Colonic mucosa (tissue), 4 donors: ENCODE data around the gene WASF2. TPM values are rescaled to one million over a fixed set of nuclear protein-coding genes. Genes with fewer than 3 reads are reported as not detected.

Source experiments
- DNase-seq: peaks from one replicate; pipeline ENCODE4 v3.0.0-alpha.2; 2020
- H3K27ac ChIP-seq: fragments of 200-600 bp; one replicate; pipeline ENCODE4 v1.8.0; 2021
- H3K27me3 ChIP-seq: fragments of 200-600 bp; one replicate; pipeline ENCODE4 v1.8.0; 2021
- H3K36me3 ChIP-seq: fragments of 200-600 bp; one replicate; pipeline ENCODE4 v1.8.0; 2021
- H3K4me1 ChIP-seq: fragments of 200-600 bp; one replicate; pipeline ENCODE4 v1.8.0; 2021; ENCODE audit warnings: mild to moderate bottlenecking
- H3K4me3 ChIP-seq: fragments of 200-600 bp; one replicate; pipeline ENCODE4 v1.8.0; 2021
- H3K9ac ChIP-seq, 2 donors: one replicate each; pipeline ENCODE4 v1.7.0; 2013; ENCODE audit warnings: control low read depth in 2 of 2, low read depth in 2 of 2, low read length in 2 of 2
- H3K9me3 ChIP-seq: fragments of 200-600 bp; one replicate; pipeline ENCODE4 v1.8.0; 2021
- CTCF ChIP-seq: fragments of 200-600 bp; IDR thresholded peaks from one replicate; pipeline ENCODE4 v1.8.0; 2022; ENCODE audit warnings: antibody characterized with exemption, mild to moderate bottlenecking
- intact Hi-C: fragments of 100-400 bp; cut with DNase I; formaldehyde crosslinking; loops from one replicate; pipeline ENCODE4 v1.14.1; 2022
- total RNA-seq, 2 donors: library from RNA; stranded (reverse); fragmentation: NEBNext Ultra II Directional in 1 of 2; extraction: Animal tissue kit (Norgen Biotek cat#: 25700) in 1 of 2; gene quantifications; one replicate each; pipeline ENCODE4 v1.2.1, GENCODE V29; 2021
- donor health status: healthy.
- donor health status: DM: no; HTN: no; CAD: no.
- donor health status: DM: no; HTN: no; CAD: no.

Gene WASF2
- total RNA-seq, 2 donors from 2014 or later = 120 to 168 TPM

GRCh38 chr1:27513958-27514357 lies 24.0 kb upstream of the WASF2 start:
- Histone ChIP-seq H3K4me1 (peaks cover 8% of the 10 kb centered on the region), H3K36me3 (no peaks in the 10 kb centered on the region), H3K27ac (no peak overlapping the region), H3K9ac (no peak overlapping the region), H3K4me3 (no peak overlapping the region), H3K27me3 (no peaks in the 10 kb centered on the region), H3K9me3 (no peaks in the 10 kb centered on the region)
- intact Hi-C loops = no loop called here
- no peak for TF ChIP-seq CTCF
- no peak for DNase-seq

- H3K9ac ChIP-seq = no peak overlapping the region
- H3K4me1 ChIP-seq = peaks cover 9% of the 10 kb centered on the region
- H3K4me3 ChIP-seq = no peak overlapping the region
- intact Hi-C loops = no loop called here
- no peak for DNase-seq
- no peak for TF ChIP-seq CTCF
- H3K9me3 ChIP-seq = no peaks in the 10 kb centered on the region
- H3K36me3 ChIP-seq = no peaks in the 10 kb centered on the region
- no peaks in the 10 kb centered on the region for H3K27me3 ChIP-seq
- no peak overlapping the region for H3K27ac ChIP-seq
Measured at GRCh38 chr1:27513528-27513927, 23.6 kb upstream of the WASF2 start.

- peak; percentile 80 for DNase-seq
- no peaks in the 10 kb centered on the region for H3K36me3 ChIP-seq
- peak overlapping the region in 1 of 2 donors; percentile 54 for H3K9ac ChIP-seq
- H3K27ac ChIP-seq = peak overlapping the region; percentile 37
- H3K4me3 ChIP-seq = no peak overlapping the region
- no peaks in the 10 kb centered on the region for H3K9me3 ChIP-seq
- no peak for TF ChIP-seq CTCF
- no peaks in the 10 kb centered on the region for H3K27me3 ChIP-seq
- H3K4me1 ChIP-seq = peaks cover 12% of the 10 kb centered on the region
- intact Hi-C loops = no loop called here
Measured at GRCh38 chr1:27509127-27510080, 19.4 kb upstream of the WASF2 start.

GRCh38 chr1:27507960-27508665 lies 18.1 kb upstream of the WASF2 start:
- no peak for TF ChIP-seq CTCF
- Histone ChIP-seq H3K27ac (no peak overlapping the region), H3K4me3 (no peak overlapping the region), H3K36me3 (no peaks in the 10 kb centered on the region), H3K9ac (no peak overlapping the region), H3K4me1 (peaks cover 18% of the 10 kb centered on the region), H3K27me3 (no peaks in the 10 kb centered on the region), H3K9me3 (no peaks in the 10 kb centered on the region)
- intact Hi-C loops = no loop called here
- DNase-seq = no peak

GRCh38 chr1:27506703-27507102 lies 16.7 kb upstream of the WASF2 start:
- no peak overlapping the region for H3K4me3 ChIP-seq
- intact Hi-C loops = no loop called here
- no peak for TF ChIP-seq CTCF
- no peak overlapping the region for H3K27ac ChIP-seq
- no peak overlapping the region for H3K9ac ChIP-seq
- H3K9me3 ChIP-seq = no peaks in the 10 kb centered on the region
- H3K4me1 ChIP-seq = peaks cover 18% of the 10 kb centered on the region
- no peaks in the 10 kb centered on the region for H3K36me3 ChIP-seq
- no peak for DNase-seq
- H3K27me3 ChIP-seq = no peaks in the 10 kb centered on the region
